ENCODE measurements around the gene PLXNC1.

- TF ChIP-seq CTCF (IDR thresholded peaks at IDR 0.05) (no peak), POLR2AphosphoS5 (IDR thresholded peaks at IDR 0.05; ENCODE audit: insufficient read depth in 1 of 2, low read depth in 1 of 2) (no peak)
These were observed 151.5 kb downstream of the PLXNC1 start for GRCh38 chr12:94299846-94300245.
